ENCODE data around the gene PRR12.
A peak's percentile ranks its signal among the peaks of the same experiment; 100 is the strongest.

Gene PRR12

GRCh38 chr19:49590971-49591730 is at the start of gene PRR12:
PRR12 (plus strand) TSS chr19:49591182; CDS start chr19:49591655, 473 bp downstream.
- peak within 1 kb of the TSS; percentile 71 for H3K27ac Mint-ChIP-seq
- H3K4me1 Mint-ChIP-seq: peaks cover 25% of the 10 kb centered on the region
- DNase-seq (ENCODE audit: low spot score in 2 of 2) (peak; percentile 70 to 73), ATAC-seq (ENCODE audit: low read depth) (peak; percentile 24)
- peaks cover 17% of the 10 kb centered on the region for H3K36me3 Mint-ChIP-seq
- no peaks in the 10 kb centered on the region for H3K27me3 Mint-ChIP-seq
- H3K9me3 Mint-ChIP-seq: no peaks in the 10 kb centered on the region
- peak within 1 kb of the TSS; percentile 71 for H3K4me3 Mint-ChIP-seq

GRCh38 chr19:49541914-49542313 is 49.1 kb upstream of the PRR12 start:
- H3K27ac Mint-ChIP-seq: peak overlapping the region; percentile 41
- H3K4me1 Mint-ChIP-seq: peaks cover 13% of the 10 kb centered on the region
- no peaks in the 10 kb centered on the region for H3K36me3 Mint-ChIP-seq
- no peak overlapping the region for H3K4me3 Mint-ChIP-seq
- no peaks in the 10 kb centered on the region for H3K9me3 Mint-ChIP-seq
- DNase-seq (ENCODE audit: low spot score in 2 of 2) (no peak), ATAC-seq (ENCODE audit: low read depth) (no peak)
- H3K27me3 Mint-ChIP-seq: no peaks in the 10 kb centered on the region

GRCh38 chr19:49542446-49542845 is 48.5 kb upstream of the PRR12 start:
- Mint-ChIP-seq H3K4me3 (no peak overlapping the region), H3K36me3 (no peaks in the 10 kb centered on the region), H3K27ac (no peak overlapping the region), H3K9me3 (no peaks in the 10 kb centered on the region), H3K4me1 (peaks cover 11% of the 10 kb centered on the region), H3K27me3 (no peaks in the 10 kb centered on the region)
- DNase-seq (ENCODE audit: low spot score in 2 of 2): no peak
- no peak for ATAC-seq (ENCODE audit: low read depth)

- H3K36me3 Mint-ChIP-seq: no peaks in the 10 kb centered on the region
- no peaks in the 10 kb centered on the region for H3K27me3 Mint-ChIP-seq
- no peak for ATAC-seq (ENCODE audit: low read depth)
- H3K9me3 Mint-ChIP-seq: no peaks in the 10 kb centered on the region
- no peak overlapping the region for H3K4me3 Mint-ChIP-seq
- H3K27ac Mint-ChIP-seq: no peak overlapping the region
- H3K4me1 Mint-ChIP-seq: peaks cover 10% of the 10 kb centered on the region
- DNase-seq (ENCODE audit: low spot score in 2 of 2): no peak
Observed at GRCh38 chr19:49543032-49543431, 48.0 kb upstream of the PRR12 start.

- no peak for ATAC-seq (ENCODE audit: low read depth)
- Mint-ChIP-seq H3K27ac (peak overlapping the region; percentile 64), H3K4me3 (no peak overlapping the region), H3K9me3 (no peaks in the 10 kb centered on the region), H3K4me1 (peaks cover 10% of the 10 kb centered on the region), H3K27me3 (no peaks in the 10 kb centered on the region), H3K36me3 (no peaks in the 10 kb centered on the region)
- DNase-seq (ENCODE audit: low spot score in 2 of 2): no peak
Observed at GRCh38 chr19:49544154-49544553, 46.8 kb upstream of the PRR12 start.

GRCh38 chr19:49546825-49547565 is 44.0 kb upstream of the PRR12 start:
- peak; percentile 68 to 76 for DNase-seq (ENCODE audit: low spot score in 2 of 2)

GRCh38 chr19:49549045-49549444 is 41.9 kb upstream of the PRR12 start:
- no peaks in the 10 kb centered on the region for H3K9me3 Mint-ChIP-seq
- no peak for ATAC-seq (ENCODE audit: low read depth)
- no peak overlapping the region for H3K4me3 Mint-ChIP-seq
- H3K27me3 Mint-ChIP-seq: no peaks in the 10 kb centered on the region
- H3K36me3 Mint-ChIP-seq: no peaks in the 10 kb centered on the region
- no peak for DNase-seq (ENCODE audit: low spot score in 2 of 2)
- H3K4me1 Mint-ChIP-seq: peaks cover 9% of the 10 kb centered on the region
- H3K27ac Mint-ChIP-seq: peak overlapping the region; percentile 28

More at GRCh38 chr19:49546825-49547565, 44.0 kb upstream of the PRR12 start:
- peak overlapping the region; percentile 59 for H3K4me3 Mint-ChIP-seq
- peak overlapping the region; percentile 77 for H3K27ac Mint-ChIP-seq
- H3K4me1 Mint-ChIP-seq: peaks cover 9% of the 10 kb centered on the region
- no peaks in the 10 kb centered on the region for H3K27me3 Mint-ChIP-seq
- H3K9me3 Mint-ChIP-seq: no peaks in the 10 kb centered on the region
- no peaks in the 10 kb centered on the region for H3K36me3 Mint-ChIP-seq
- ATAC-seq (ENCODE audit: low read depth): peak; percentile 86

- H3K27me3 Mint-ChIP-seq: no peaks in the 10 kb centered on the region
- ATAC-seq (ENCODE audit: low read depth) (no peak), DNase-seq (ENCODE audit: low spot score in 2 of 2) (no peak)
- H3K36me3 Mint-ChIP-seq: peaks cover 13% of the 10 kb centered on the region
- H3K9me3 Mint-ChIP-seq: no peaks in the 10 kb centered on the region
- H3K4me3 Mint-ChIP-seq: no peak overlapping the region
- peaks cover 11% of the 10 kb centered on the region for H3K4me1 Mint-ChIP-seq
- H3K27ac Mint-ChIP-seq: peak overlapping the region; percentile 45
Observed at GRCh38 chr19:49551531-49551930, 39.5 kb upstream of the PRR12 start.

GRCh38 chr19:49552749-49553148 is 38.2 kb upstream of the PRR12 start:
- Mint-ChIP-seq H3K4me1 (peaks cover 10% of the 10 kb centered on the region), H3K27me3 (no peaks in the 10 kb centered on the region), H3K27ac (peak overlapping the region; percentile 58), H3K36me3 (peaks cover 19% of the 10 kb centered on the region), H3K9me3 (no peaks in the 10 kb centered on the region), H3K4me3 (peak overlapping the region; percentile 24)
- ATAC-seq (ENCODE audit: low read depth): peak; percentile 56
- DNase-seq (ENCODE audit: low spot score in 2 of 2): no peak

- no peak for ATAC-seq (ENCODE audit: low read depth)
Observed at GRCh38 chr19:49553451-49554271, 37.3 kb upstream of the PRR12 start.

GRCh38 chr19:49554701-49555181 is 36.2 kb upstream of the PRR12 start:
- peak overlapping the region; percentile 8 for H3K27ac Mint-ChIP-seq
- peaks cover 9% of the 10 kb centered on the region for H3K4me1 Mint-ChIP-seq
- no peaks in the 10 kb centered on the region for H3K9me3 Mint-ChIP-seq
- H3K27me3 Mint-ChIP-seq: no peaks in the 10 kb centered on the region
- DNase-seq (ENCODE audit: low spot score in 2 of 2) (no peak), ATAC-seq (ENCODE audit: low read depth) (no peak)
- H3K4me3 Mint-ChIP-seq: no peak overlapping the region
- peaks cover 25% of the 10 kb centered on the region for H3K36me3 Mint-ChIP-seq

More at GRCh38 chr19:49553451-49554271, 37.3 kb upstream of the PRR12 start:
- Mint-ChIP-seq H3K4me1 (peaks cover 10% of the 10 kb centered on the region), H3K9me3 (no peaks in the 10 kb centered on the region), H3K36me3 (peaks cover 22% of the 10 kb centered on the region), H3K27ac (no peak overlapping the region), H3K27me3 (no peaks in the 10 kb centered on the region), H3K4me3 (no peak overlapping the region)
- no peak for DNase-seq (ENCODE audit: low spot score in 2 of 2)

- H3K4me1 Mint-ChIP-seq: peaks cover 19% of the 10 kb centered on the region
- no peak overlapping the region for H3K4me3 Mint-ChIP-seq
- H3K27ac Mint-ChIP-seq: peak overlapping the region; percentile 62
- no peaks in the 10 kb centered on the region for H3K9me3 Mint-ChIP-seq
- DNase-seq (ENCODE audit: low spot score in 2 of 2) (no peak), ATAC-seq (ENCODE audit: low read depth) (peak; percentile 35)
- H3K36me3 Mint-ChIP-seq: peaks cover 25% of the 10 kb centered on the region
- H3K27me3 Mint-ChIP-seq: no peaks in the 10 kb centered on the region
Observed at GRCh38 chr19:49555600-49556411, 35.2 kb upstream of the PRR12 start.
